Measurements from ENCODE around the gene SMIM1.

The SMIM1 gene

DNA sequence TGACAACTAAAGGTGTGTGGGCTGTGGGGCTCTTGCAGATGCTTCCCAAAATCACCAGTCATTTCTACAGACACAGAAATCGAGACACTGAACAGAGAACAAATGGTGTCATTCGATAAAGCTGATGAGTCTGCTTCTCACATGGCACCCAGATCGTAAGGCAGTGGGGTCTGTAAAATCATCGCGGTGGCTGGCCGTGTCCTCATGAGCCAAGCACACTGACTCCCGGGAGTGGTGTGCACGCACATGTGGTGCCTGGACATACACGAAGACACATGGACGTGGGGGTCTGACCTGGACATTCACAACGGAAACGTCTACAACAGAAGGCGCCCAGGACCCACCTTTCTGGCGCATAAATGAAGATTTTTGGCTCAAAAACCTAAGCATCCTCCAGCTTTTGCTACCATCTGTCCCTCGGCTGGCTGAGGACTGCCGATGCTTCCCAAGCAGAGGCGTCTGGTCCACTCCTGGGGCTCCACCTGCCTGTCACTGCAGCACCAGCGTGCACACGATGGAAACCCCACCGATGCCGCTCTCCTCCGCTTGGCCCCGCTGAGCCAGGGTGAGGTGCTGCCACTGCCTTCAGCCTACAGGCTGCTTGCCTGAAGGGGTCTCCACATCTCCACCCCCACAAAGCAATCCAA, 6.8 kb downstream of the SMIM1 start:
- no peak overlapping the region for H3K4me3 ChIP-seq (ENCODE audit: low read depth, low read length)
- in situ Hi-C loops (cut with HindIII; ENCODE audit: low sequenced_read_pairs): no loop called here
- no peak for DNase-seq (ENCODE audit: low read depth)
- TF ChIP-seq CTCF (IDR thresholded peaks at IDR 0.05; ENCODE audit: low read depth, low read length, missing control alignments): no peak

GRCh38 chr1:3779912-3780416, 7.4 kb downstream of the SMIM1 start:
- in situ Hi-C loops (cut with HindIII; ENCODE audit: low sequenced_read_pairs): no loop called here
- no peak for DNase-seq (ENCODE audit: low read depth)
- H3K4me3 ChIP-seq (ENCODE audit: low read depth, low read length): no peak overlapping the region
- no peak for TF ChIP-seq CTCF (IDR thresholded peaks at IDR 0.05; ENCODE audit: low read depth, low read length, missing control alignments)

DNA sequence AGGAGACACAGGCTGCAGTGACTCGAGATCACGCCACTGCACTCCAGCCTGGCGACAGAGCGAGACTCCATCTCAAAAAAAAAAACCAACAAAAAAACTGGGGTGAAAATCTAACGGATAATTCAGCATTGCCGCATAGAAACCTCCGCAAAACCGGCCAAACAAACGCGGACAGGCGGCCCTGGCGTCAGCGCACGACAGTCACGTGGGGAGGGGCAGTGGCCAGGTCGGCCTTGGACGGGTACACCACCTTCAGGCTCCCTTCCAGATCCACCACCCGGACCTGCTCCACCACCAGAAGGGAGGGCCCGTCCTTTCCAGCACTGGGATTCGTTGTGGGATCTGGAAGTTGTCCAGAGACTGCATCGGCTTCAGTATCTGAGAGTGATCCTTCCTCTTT, 8.4 kb downstream of the SMIM1 start:
- DNase-seq (ENCODE audit: low read depth): no peak
- no peak overlapping the region for H3K4me3 ChIP-seq (ENCODE audit: low read depth, low read length)
- no peak for TF ChIP-seq CTCF (IDR thresholded peaks at IDR 0.05; ENCODE audit: low read depth, low read length, missing control alignments)
- in situ Hi-C loops (cut with HindIII; ENCODE audit: low sequenced_read_pairs): no loop called here

GRCh38 chr1:3783651-3784474, 11.3 kb downstream of the SMIM1 start:
- DNase-seq (ENCODE audit: low read depth): no peak
- TF ChIP-seq CTCF (IDR thresholded peaks at IDR 0.05; ENCODE audit: low read depth, low read length, missing control alignments): no peak
- no peak overlapping the region for H3K4me3 ChIP-seq (ENCODE audit: low read depth, low read length)
- in situ Hi-C loops (cut with HindIII; ENCODE audit: low sequenced_read_pairs): no loop called here

GRCh38 chr1:3785045-3785444, 12.5 kb downstream of the SMIM1 start:
- TF ChIP-seq CTCF (IDR thresholded peaks at IDR 0.05; ENCODE audit: low read depth, low read length, missing control alignments): no peak
- in situ Hi-C loops (cut with HindIII; ENCODE audit: low sequenced_read_pairs): no loop called here
- no peak for DNase-seq (ENCODE audit: low read depth)
- no peak overlapping the region for H3K4me3 ChIP-seq (ENCODE audit: low read depth, low read length)

- in situ Hi-C loops (cut with HindIII; ENCODE audit: low sequenced_read_pairs): no loop called here
- peak; percentile 45 for TF ChIP-seq CTCF (IDR thresholded peaks at IDR 0.05; ENCODE audit: low read depth, low read length, missing control alignments)
- H3K4me3 ChIP-seq (ENCODE audit: low read depth, low read length): no peak overlapping the region
- DNase-seq (ENCODE audit: low read depth): no peak
Measured at GRCh38 chr1:3785456-3786157, 13.1 kb downstream of the SMIM1 start.
